K562 (cell line): Measurements from ENCODE around the gene RHEB. TPM values are rescaled to one million over a fixed set of nuclear protein-coding genes. Genes with fewer than 3 reads are reported as not detected.

Experiments
- BCL6 ChIP-seq: fragments of 250-450 bp; sonication (Bioruptor Pico); IDR thresholded peaks from 2 replicates; pipeline ENCODE4 v1.4.0; 2020
- C11orf30 ChIP-seq: fragments of 450-650 bp; IDR thresholded peaks from 2 replicates; pipeline ENCODE4 v1.6.1; 2016; ENCODE audit warnings: low read depth, mild to moderate bottlenecking
- CREB1 ChIP-seq, 2 experiments: sonication (generic) in 1 of 2; formaldehyde crosslinking in 1 of 2; IDR thresholded peaks; 2 replicates each; pipeline versions ENCODE4 v1.6.1 to v1.8.0; 2012 to 2022; ENCODE audit warnings: inconsistent platforms in 1 of 2, mild to moderate bottlenecking in 1 of 2, missing genetic modification reagents in 1 of 2, moderate library complexity in 1 of 2
- FOXA1 ChIP-seq: fragments of 450-650 bp; IDR thresholded peaks from 2 replicates; pipeline ENCODE4 v1.6.1; 2016; ENCODE audit warnings: mild to moderate bottlenecking, borderline replicate concordance
- KAT7 ChIP-seq: sonication (generic); formaldehyde crosslinking; IDR thresholded peaks from 2 replicates; pipeline ENCODE4 v1.8.0; 2022; ENCODE audit warnings: missing genetic modification reagents, mild to moderate bottlenecking, borderline replicate concordance
- MITF ChIP-seq: IDR thresholded peaks from 2 replicates; pipeline ENCODE4 v1.6.1; 2014; ENCODE audit warnings: antibody characterized with exemption
- NBN ChIP-seq: fragments of 450-650 bp; IDR thresholded peaks from 2 replicates; pipeline ENCODE4 v1.6.1; 2016; ENCODE audit warnings: low read depth, mild to moderate bottlenecking
- PCBP2 ChIP-seq: fragments of 200-400 bp; formaldehyde crosslinking; IDR thresholded peaks from 2 replicates; pipeline ENCODE4 v1.6.1; 2018; ENCODE audit warnings: low read length, low read depth, mild to moderate bottlenecking, moderate library complexity; ENCODE audit not compliant: poor library complexity, severe bottlenecking
- PML ChIP-seq: IDR thresholded peaks from 2 replicates; pipeline ENCODE4 v1.6.1; 2012; ENCODE audit warnings: low read length, inconsistent platforms
- POLR2AphosphoS2 ChIP-seq: IDR thresholded peaks from 2 replicates; pipeline ENCODE4 v1.6.1; 2012; ENCODE audit warnings: low read length, improper control_type of control experiment
- SMARCE1 ChIP-seq: fragments of 450-650 bp; IDR thresholded peaks from 2 replicates; pipeline ENCODE4 v1.7.1; 2016; ENCODE audit warnings: mild to moderate bottlenecking
- TCF7 ChIP-seq: sonication (generic); IDR thresholded peaks from 2 replicates; pipeline ENCODE4 v1.6.1; 2016; ENCODE audit warnings: antibody characterized with exemption, borderline replicate concordance
- TCF7L2 ChIP-seq: fragments of 150-350 bp; IDR thresholded peaks from 2 replicates; pipeline ENCODE4 v1.6.1; 2016; ENCODE audit warnings: low read depth, mild to moderate bottlenecking, low read length, moderate library complexity
- TRIM25 ChIP-seq: fragments of 450-650 bp; IDR thresholded peaks from 2 replicates; pipeline ENCODE4 v1.7.0; 2016; ENCODE audit warnings: borderline replicate concordance
- ZBTB11 ChIP-seq, 3 experiments: fragments of 200-800 bp in 1 of 3; fragments of 250-450 bp in 1 of 3; fragments of 450-650 bp in 1 of 3; sonication (Bioruptor Pico) in 1 of 3; sonication (Bioruptor generic) in 1 of 3; formaldehyde crosslinking in 1 of 3; IDR thresholded peaks; 2 replicates each; pipeline versions ENCODE4 v1.6.1 to v1.8.0; 2016 to 2022; ENCODE audit warnings: mild to moderate bottlenecking in 2 of 3, missing genetic modification characterization in 2 of 3, missing compliant biosample characterization in 1 of 3, moderate library complexity in 1 of 3
- ZBTB9 ChIP-seq: fragments of 450-650 bp; formaldehyde crosslinking; IDR thresholded peaks from 2 replicates; pipeline ENCODE4 v1.4.0; 2020; ENCODE audit warnings: mild to moderate bottlenecking, moderate library complexity
- ZFP1 ChIP-seq: fragments of 450-650 bp; formaldehyde crosslinking; IDR thresholded peaks from 2 replicates; pipeline ENCODE4 v1.4.0; 2020; ENCODE audit warnings: mild to moderate bottlenecking, mixed read lengths
- ZNF133 ChIP-seq: fragments of 250-450 bp; sonication (Bioruptor Pico); IDR thresholded peaks from 2 replicates; pipeline ENCODE4 v1.4.0; 2020; ENCODE audit warnings: mild to moderate bottlenecking
- ZNF347 ChIP-seq: fragments of 450-650 bp; formaldehyde crosslinking; IDR thresholded peaks from 2 replicates; pipeline ENCODE4 v1.4.0; 2020; ENCODE audit warnings: low read depth, mild to moderate bottlenecking, moderate library complexity
- ZNF785 ChIP-seq: fragments of 250-450 bp; sonication (Bioruptor Pico); IDR thresholded peaks from 2 replicates; pipeline ENCODE4 v1.4.0; 2020; ENCODE audit warnings: mild to moderate bottlenecking
- polyA plus RNA-seq, 8 experiments: library from polyadenylated mRNA; depleted of rRNA in 4 of 8; stranded (reverse) in 5 of 8; unstranded in 3 of 8; fragments of >200 nt; fragmentation: Nextera tagmentation in 2 of 8; fragmentation: Illumina TruSeq in 1 of 8; extraction: Ambion mirVana in 2 of 8; extraction: Trizol in 1 of 8; gene quantifications; 2 replicates each; pipeline versions ENCODE4 v1.2.1 to v1.2.3, GENCODE V29; 2011 to 2014; ENCODE audit warnings: inconsistent platforms in 1 of 8, missing spikeins in 1 of 8
- total RNA-seq, 7 experiments: library from RNA; depleted of rRNA in 6 of 7; stranded (reverse); fragments of >200 nt in 6 of 7; fragmentation: Illumina TruSeq in 2 of 7; extraction: Trizol in 2 of 7; gene quantifications; 2 replicates each; pipeline versions ENCODE4 v1.2.1 to v1.2.3, GENCODE V29; 2011 to 2021; ENCODE audit warnings: low replicate concordance in 1 of 7

Gene RHEB
- total and polyA plus RNA-seq, 9 of the 15 experiments (the other 6 are each of a cell fraction or from before 2014, with no cell fraction given), result 28.5 to 249 (median 182) TPM

- no peak for TF ChIP-seq PCBP2
- TF ChIP-seq C11orf30, result peak; percentile 66
- TF ChIP-seq SMARCE1, result peak; percentile 41; the same call in 1 of the 2 replicates
- no peak for TF ChIP-seq TCF7L2
- TF ChIP-seq KAT7 (CRISPR knock-in tag), result no peak
- TF ChIP-seq TRIM25, result 0 out of 2 replicates have a peak, but pooled peaks have one; percentile 15
- TF ChIP-seq TCF7, result no peak
- no peak for TF ChIP-seq ZNF133 (CRISPR knock-in tag)
- TF ChIP-seq BCL6 (CRISPR knock-in tag), result no peak
- 0 out of 2 replicates have a peak, but pooled peaks have one; percentile 12 for TF ChIP-seq PML
- TF ChIP-seq MITF, result no peak
- TF ChIP-seq NBN, result no peak
- TF ChIP-seq POLR2AphosphoS2, result no peak
- no peak for TF ChIP-seq ZNF785
- TF ChIP-seq ZBTB9, result 0 out of 2 replicates have a peak, but pooled peaks have one; percentile 39
- TF ChIP-seq ZNF347 (CRISPR knock-in tag), result no peak
- no peak for TF ChIP-seq ZBTB11 (CRISPR knock-in tag; IDR thresholded peaks at IDR 0.05)
- no peak for TF ChIP-seq FOXA1
- TF ChIP-seq ZFP1 (CRISPR knock-in tag), result no peak
- no peak for TF ChIP-seq CREB1 (IDR thresholded peaks at IDR 0.05)
- no peak for TF ChIP-seq CREB1 (CRISPR knock-in tag; IDR thresholded peaks at IDR 0.05)
Measured at GRCh38 chr7:151518105-151518946, 1.4 kb downstream of the RHEB start (continued).
